NB4 (cell line): Measurements from ENCODE around the gene ZNF318.
"Not testable (repeated sequence)": the region's sequence is repeated elsewhere in the genome, so short reads cannot be mapped to it uniquely, and the experiment has no call there.

Experiments used
- DNase-seq: peaks from one replicate; pipeline ENCODE4 v3.0.0; 2010; ENCODE audit warnings: low read depth
- H3K4me3 ChIP-seq: one replicate; pipeline ENCODE4 v1.5.1; 2011; ENCODE audit warnings: mild to moderate bottlenecking, low read depth, low read length, moderate library complexity
- MYC ChIP-seq: IDR thresholded peaks from 2 replicates; pipeline ENCODE4 v1.6.1; 2011; ENCODE audit warnings: low read depth, low read length
- POLR2A ChIP-seq: IDR thresholded peaks from 2 replicates; pipeline ENCODE4 v1.6.1; 2011; ENCODE audit warnings: mild to moderate bottlenecking; ENCODE audit not compliant: insufficient read length; ENCODE audit errors: extremely low read depth
- TF ChIP-seq, protein P1 (sequence below): IDR thresholded peaks from one replicate; pipeline ENCODE4 v1.5.1; 2012; ENCODE audit warnings: low read depth, low read length
- TF ChIP-seq, protein P2 (sequence below): IDR thresholded peaks from 2 replicates; pipeline ENCODE4 v1.6.1; 2011; ENCODE audit warnings: low read depth, low read length

The ZNF318 gene

DNA sequence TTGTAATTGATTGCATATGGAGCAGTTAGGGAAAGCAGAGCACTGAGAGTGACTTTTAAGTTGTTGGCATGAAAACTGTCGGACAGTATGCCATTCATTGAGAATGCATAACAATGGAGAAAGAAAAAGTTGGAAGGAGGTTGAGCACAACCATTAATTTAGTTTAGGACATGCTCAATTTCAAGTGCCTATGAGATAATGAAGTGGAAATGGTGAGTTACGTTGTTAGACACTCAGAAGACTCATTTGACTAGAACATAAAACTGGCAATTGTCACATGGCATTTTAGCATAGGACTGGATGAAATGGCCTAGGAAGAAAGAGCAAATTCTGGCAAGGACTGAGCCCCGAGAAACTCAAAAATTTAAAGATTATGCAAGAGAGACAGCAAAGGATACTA is 22.0 kb downstream of the ZNF318 start:
- DNase-seq = no peak
- no peak overlapping the region for H3K4me3 ChIP-seq
- TF ChIP-seq, protein P1, sequence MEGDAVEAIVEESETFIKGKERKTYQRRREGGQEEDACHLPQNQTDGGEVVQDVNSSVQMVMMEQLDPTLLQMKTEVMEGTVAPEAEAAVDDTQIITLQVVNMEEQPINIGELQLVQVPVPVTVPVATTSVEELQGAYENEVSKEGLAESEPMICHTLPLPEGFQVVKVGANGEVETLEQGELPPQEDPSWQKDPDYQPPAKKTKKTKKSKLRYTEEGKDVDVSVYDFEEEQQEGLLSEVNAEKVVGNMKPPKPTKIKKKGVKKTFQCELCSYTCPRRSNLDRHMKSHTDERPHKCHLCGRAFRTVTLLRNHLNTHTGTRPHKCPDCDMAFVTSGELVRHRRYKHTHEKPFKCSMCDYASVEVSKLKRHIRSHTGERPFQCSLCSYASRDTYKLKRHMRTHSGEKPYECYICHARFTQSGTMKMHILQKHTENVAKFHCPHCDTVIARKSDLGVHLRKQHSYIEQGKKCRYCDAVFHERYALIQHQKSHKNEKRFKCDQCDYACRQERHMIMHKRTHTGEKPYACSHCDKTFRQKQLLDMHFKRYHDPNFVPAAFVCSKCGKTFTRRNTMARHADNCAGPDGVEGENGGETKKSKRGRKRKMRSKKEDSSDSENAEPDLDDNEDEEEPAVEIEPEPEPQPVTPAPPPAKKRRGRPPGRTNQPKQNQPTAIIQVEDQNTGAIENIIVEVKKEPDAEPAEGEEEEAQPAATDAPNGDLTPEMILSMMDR = no peak
- TF ChIP-seq, protein P2, sequence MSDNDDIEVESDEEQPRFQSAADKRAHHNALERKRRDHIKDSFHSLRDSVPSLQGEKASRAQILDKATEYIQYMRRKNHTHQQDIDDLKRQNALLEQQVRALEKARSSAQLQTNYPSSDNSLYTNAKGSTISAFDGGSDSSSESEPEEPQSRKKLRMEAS = no peak
- TF ChIP-seq POLR2A (no peak), MYC (no peak)

DNA sequence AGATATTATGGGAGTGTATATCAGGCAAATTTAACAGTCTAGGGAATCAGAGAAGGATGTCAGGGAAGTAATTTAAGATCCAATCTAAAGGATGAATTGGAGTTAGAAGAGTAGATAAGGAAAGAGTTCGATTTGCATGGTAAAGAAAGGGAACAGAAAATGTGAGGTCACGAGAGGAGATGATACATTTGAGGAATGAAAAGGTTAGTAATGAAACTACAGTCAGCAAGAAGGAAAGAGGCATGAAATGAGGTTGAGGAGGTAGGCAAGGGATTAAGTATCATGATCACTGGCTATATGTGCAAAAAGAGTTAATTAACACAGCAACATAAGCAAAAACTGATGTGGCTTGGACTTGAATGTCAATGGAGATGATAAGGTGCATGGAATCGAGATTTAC is 22.4 kb downstream of the ZNF318 start:
- no peak for DNase-seq
- no peak overlapping the region for H3K4me3 ChIP-seq
- TF ChIP-seq, protein P1 = no peak
- TF ChIP-seq, protein P2 = no peak
- no peak for TF ChIP-seq MYC
- TF ChIP-seq POLR2A = no peak

DNA sequence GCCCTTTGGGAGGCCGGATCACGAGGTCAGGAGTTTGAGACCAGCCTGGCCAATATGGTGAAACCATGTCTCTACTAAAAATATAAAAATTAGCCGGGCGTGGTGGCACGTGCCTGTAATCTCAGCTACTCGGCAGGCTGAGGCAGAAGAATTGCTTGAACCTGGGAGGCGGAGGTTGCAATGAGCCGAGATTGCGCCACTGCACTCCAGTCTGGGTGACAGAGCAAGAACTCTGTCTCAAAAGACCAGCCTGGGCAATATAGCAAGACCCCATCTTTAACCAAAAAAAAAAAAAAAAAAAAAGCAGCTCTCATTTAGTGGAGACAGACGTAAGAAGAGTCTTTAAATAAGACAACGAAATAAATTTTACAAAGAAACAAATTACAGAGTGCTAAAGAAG is 23.2 kb downstream of the ZNF318 start:
- H3K4me3 ChIP-seq, DNase-seq: not testable (repeated sequence)

DNA sequence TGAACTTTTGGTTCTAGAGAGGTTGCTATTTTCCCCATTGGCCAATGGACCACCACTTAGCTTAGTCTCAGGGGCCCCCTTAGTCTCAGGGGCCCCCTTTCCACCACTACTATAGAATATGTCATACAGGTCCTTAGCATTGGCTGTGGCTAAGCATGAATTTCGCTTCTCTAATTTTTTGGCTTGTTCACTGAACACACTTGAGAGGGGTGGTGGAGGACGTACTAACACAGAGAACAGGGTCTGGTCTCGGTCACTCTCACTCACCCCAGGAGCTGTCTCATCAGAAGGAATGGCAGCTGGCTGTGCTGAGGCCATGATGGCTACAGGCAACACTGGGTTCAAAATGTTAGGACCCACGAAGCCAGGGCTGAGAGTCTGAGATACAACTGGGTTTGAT is 30.3 kb downstream of the ZNF318 start:
- H3K4me3 ChIP-seq = no peak overlapping the region
- DNase-seq = no peak
- TF ChIP-seq MYC = no peak
- TF ChIP-seq, protein P1 = no peak
- TF ChIP-seq, protein P2 = no peak
- no peak for TF ChIP-seq POLR2A

DNA sequence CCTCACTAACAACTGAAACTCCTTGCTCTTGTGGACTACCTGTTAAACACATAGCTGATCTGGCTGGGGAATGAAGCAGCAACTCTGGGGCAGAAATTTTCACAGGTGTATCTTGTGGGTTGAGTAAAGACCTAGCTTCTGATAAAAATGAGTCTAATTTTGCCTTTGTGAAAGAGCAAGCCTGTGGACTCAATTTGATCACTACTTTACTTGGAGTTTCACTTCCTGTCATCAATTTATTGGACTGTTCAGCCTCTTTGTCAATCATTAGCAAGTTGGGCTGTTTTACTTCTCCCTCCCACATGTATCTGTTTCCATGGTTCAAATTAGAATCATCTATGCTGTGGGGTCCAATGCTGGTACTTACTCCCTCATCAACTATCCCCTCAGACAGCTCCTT is 31.2 kb downstream of the ZNF318 start:
- no peak for DNase-seq
- no peak overlapping the region for H3K4me3 ChIP-seq
- TF ChIP-seq, protein P1 = no peak
- TF ChIP-seq MYC = no peak
- TF ChIP-seq, protein P2 = no peak
- TF ChIP-seq POLR2A = no peak

DNA sequence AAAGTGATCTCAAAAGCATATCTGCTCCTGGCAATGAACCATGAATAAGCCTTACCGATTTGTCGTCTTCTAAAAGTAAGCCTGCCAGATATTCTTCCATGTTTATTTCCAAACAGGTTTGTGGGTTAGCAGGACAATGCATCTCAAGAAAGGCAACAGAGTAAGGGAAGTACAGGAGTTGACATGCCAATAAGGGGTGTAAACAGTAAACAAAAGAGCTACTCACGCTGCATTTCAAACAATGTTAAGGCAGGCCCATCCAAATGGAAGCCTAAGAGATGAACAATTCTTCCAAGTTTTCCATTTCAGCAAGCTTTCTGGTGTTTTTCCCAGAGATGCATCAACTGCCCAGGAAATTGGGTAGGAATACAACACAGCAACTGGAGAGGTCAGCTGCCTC is 33.1 kb downstream of the ZNF318 start:
- no peak for DNase-seq
- H3K4me3 ChIP-seq = no peak overlapping the region
- TF ChIP-seq, protein P1 = no peak
- no peak for TF ChIP-seq POLR2A
- no peak for TF ChIP-seq MYC
- TF ChIP-seq, protein P2 = no peak
